PC-3 (cell line): ENCODE measurements around the gene NARS2. TPM values are rescaled to one million over a fixed set of nuclear protein-coding genes. Genes with fewer than 3 reads are reported as not detected.

Experiments
- ATAC-seq: fragments of 200-7000 bp; cut with Tn5 transposase; 2 replicates; pipeline ENCODE4 v1.9.1; 2020; ENCODE audit warnings: mild to moderate bottlenecking, moderate library complexity
- BruUV-seq: library from RNA; stranded (reverse); fragments of 400-500 nt; replicated peaks from 2 replicates; lab custom pipeline; 2021; lab: Mats Ljungman, UMichigan
- CTCF ChIA-PET: fragments of 300-600 bp; sonication (Branson Sonifier 250); formaldehyde crosslinking; loops from one replicate; lab custom pipeline; 2022; ENCODE audit warnings: antibody characterized with exemption; lab: Charles Lee
- POLR2A ChIA-PET: fragments of 300-600 bp; sonication (Branson Sonifier 250); formaldehyde crosslinking; loops from one replicate; lab custom pipeline; 2022; ENCODE audit warnings: antibody characterized with exemption; ENCODE audit not compliant: unreplicated experiment; lab: Charles Lee
- DNase-seq: peaks from one replicate; pipeline ENCODE4 v3.0.0-alpha.2; 2015
- H2AFZ ChIP-seq: fragments of 300-600 bp; sonication (generic); 2 replicates; pipeline ENCODE4 v1.6.0; 2016; ENCODE audit warnings: antibody characterized with exemption, low read length
- H3F3A ChIP-seq: fragments of 300-600 bp; sonication (generic); one replicate; pipeline ENCODE4 v1.6.0; 2017; ENCODE audit warnings: antibody characterized with exemption, low read length, control low read depth, mild to moderate bottlenecking; ENCODE audit not compliant: unreplicated experiment
- H3K27ac ChIP-seq: fragments of 300-600 bp; sonication (generic); 2 replicates; pipeline ENCODE4 v1.5.1; 2016; ENCODE audit warnings: mild to moderate bottlenecking, low read length
- H3K27me3 ChIP-seq: fragments of 300-600 bp; sonication (generic); 2 replicates; pipeline ENCODE4 v1.6.1; 2016; ENCODE audit warnings: low read length, mixed read lengths
- H3K36me3 ChIP-seq: fragments of 300-600 bp; sonication (generic); 2 replicates; pipeline ENCODE4 v1.6.1; 2016; ENCODE audit warnings: low read depth, mixed run types, low read length, mixed read lengths
- H3K4me1 ChIP-seq: fragments of 300-600 bp; sonication (generic); 2 replicates; pipeline ENCODE4 v1.5.1; 2016; ENCODE audit warnings: low read length; ENCODE audit not compliant: insufficient read depth
- H3K4me2 ChIP-seq: fragments of 300-600 bp; sonication (generic); 2 replicates; pipeline ENCODE4 v1.6.0; 2016; ENCODE audit warnings: low read length
- H3K4me3 ChIP-seq: fragments of 300-600 bp; sonication (generic); 2 replicates; pipeline ENCODE4 v1.5.1; 2016; ENCODE audit warnings: mild to moderate bottlenecking, low read length, mixed read lengths
- H3K79me2 ChIP-seq: fragments of 300-600 bp; sonication (generic); 2 replicates; pipeline ENCODE4 v1.6.1; 2017; ENCODE audit warnings: low read length, mixed read lengths
- H3K9ac ChIP-seq: fragments of 300-600 bp; sonication (generic); 2 replicates; pipeline ENCODE4 v1.6.0; 2016; ENCODE audit warnings: mild to moderate bottlenecking, low read length
- H3K9me2 ChIP-seq: fragments of 300-600 bp; sonication (generic); replicated peaks from 2 replicates; pipeline ENCODE4 v1.6.1; 2016; ENCODE audit warnings: mixed run types, low read length, mixed read lengths
- H3K9me3 ChIP-seq: fragments of 300-600 bp; sonication (generic); 2 replicates; pipeline ENCODE4 v1.6.1; 2016; ENCODE audit warnings: low read length, mixed read lengths
- H4K20me1 ChIP-seq: fragments of 300-600 bp; sonication (generic); 2 replicates; pipeline ENCODE4 v1.6.1; 2016; ENCODE audit warnings: low read length, mixed read lengths
- EZH2 ChIP-seq: fragments of 300-600 bp; sonication (generic); IDR thresholded peaks from one replicate; pipeline ENCODE4 v1.6.1; 2017; ENCODE audit warnings: antibody characterized with exemption, mild to moderate bottlenecking, low read length; ENCODE audit not compliant: unreplicated experiment
- EZH2phosphoT487 ChIP-seq: fragments of 300-600 bp; sonication (generic); IDR thresholded peaks from 2 replicates; pipeline ENCODE4 v1.6.1; 2018; ENCODE audit warnings: mild to moderate bottlenecking, antibody characterized with exemption, low read length, borderline replicate concordance
- intact Hi-C: fragments of 100-400 bp; cut with micrococcal nuclease; formaldehyde crosslinking; loops from 2 replicates; pipeline ENCODE4 v1.9.0; 2023
- total RNA-seq: library from RNA; depleted of rRNA; stranded (reverse); fragments of >200 nt; gene quantifications from 2 replicates; pipeline ENCODE4 v1.2.3, GENCODE V29; 2014
- TF ChIP-seq, protein P1 (sequence below): fragments of 300-600 bp; sonication (generic); conservative IDR thresholded peaks from 2 replicates; pipeline ENCODE4 v1.5.1; 2017; ENCODE audit warnings: antibody characterized with exemption, low read depth, mild to moderate bottlenecking, low read length

Gene NARS2
- total RNA-seq, 1 experiment from 2014 or later, result 33.5 TPM

DNA sequence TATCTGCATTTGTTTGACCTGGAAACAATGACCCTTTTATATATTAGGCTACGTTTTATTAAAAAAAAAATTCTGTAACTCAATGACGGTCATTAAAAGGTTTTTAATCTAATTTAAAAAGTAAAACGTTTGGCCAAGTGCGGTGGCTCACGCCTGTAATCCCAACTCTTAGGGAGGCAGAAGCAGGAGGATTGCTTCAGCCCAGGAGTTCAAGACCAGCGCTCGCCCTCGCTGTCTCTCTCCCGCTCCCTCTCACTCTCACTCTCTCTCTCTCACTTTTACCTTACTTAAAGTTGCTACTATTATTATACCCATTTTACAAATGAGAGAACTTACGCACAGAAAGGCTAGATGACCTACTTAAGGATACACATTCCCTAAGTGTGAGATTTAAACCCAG, 814 bp upstream of the NARS2 start:
- no peaks in the 10 kb centered on the region for H3K9me3 ChIP-seq
- no peak overlapping the region for H3K27ac ChIP-seq
- no peak for TF ChIP-seq EZH2
- TF ChIP-seq, protein P1, sequence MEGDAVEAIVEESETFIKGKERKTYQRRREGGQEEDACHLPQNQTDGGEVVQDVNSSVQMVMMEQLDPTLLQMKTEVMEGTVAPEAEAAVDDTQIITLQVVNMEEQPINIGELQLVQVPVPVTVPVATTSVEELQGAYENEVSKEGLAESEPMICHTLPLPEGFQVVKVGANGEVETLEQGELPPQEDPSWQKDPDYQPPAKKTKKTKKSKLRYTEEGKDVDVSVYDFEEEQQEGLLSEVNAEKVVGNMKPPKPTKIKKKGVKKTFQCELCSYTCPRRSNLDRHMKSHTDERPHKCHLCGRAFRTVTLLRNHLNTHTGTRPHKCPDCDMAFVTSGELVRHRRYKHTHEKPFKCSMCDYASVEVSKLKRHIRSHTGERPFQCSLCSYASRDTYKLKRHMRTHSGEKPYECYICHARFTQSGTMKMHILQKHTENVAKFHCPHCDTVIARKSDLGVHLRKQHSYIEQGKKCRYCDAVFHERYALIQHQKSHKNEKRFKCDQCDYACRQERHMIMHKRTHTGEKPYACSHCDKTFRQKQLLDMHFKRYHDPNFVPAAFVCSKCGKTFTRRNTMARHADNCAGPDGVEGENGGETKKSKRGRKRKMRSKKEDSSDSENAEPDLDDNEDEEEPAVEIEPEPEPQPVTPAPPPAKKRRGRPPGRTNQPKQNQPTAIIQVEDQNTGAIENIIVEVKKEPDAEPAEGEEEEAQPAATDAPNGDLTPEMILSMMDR, result no peak
- TF ChIP-seq EZH2phosphoT487, result no peak
- peaks cover 21% of the 10 kb centered on the region for H3K4me1 ChIP-seq
- H3K4me2 ChIP-seq, result peak overlapping the region; percentile 87
- H3K36me3 ChIP-seq, result peaks cover 10% of the 10 kb centered on the region; the same call in 1 of the 2 replicates
- H2AFZ ChIP-seq, result peak overlapping the region; percentile 99
- CTCF ChIA-PET, result interaction anchor here (1.4 to 1.5 kb wide), 2 partner anchors 11 to 525 kb away, joined by 5 to 8 read pairs; no protein-coding TSS in a partner anchor
- H3K9me2 ChIP-seq, result no peaks in the 10 kb centered on the region
- no peaks in the 10 kb centered on the region for H3K27me3 ChIP-seq
- POLR2A ChIA-PET, result no interaction called here
- DNase-seq (no peak), ATAC-seq (no peak)
- peak overlapping the region; percentile 93; the same call in 1 of the 2 replicates for H3K9ac ChIP-seq
- H4K20me1 ChIP-seq, result no peaks in the 10 kb centered on the region
- no peaks in the 10 kb centered on the region for H3F3A ChIP-seq
- H3K79me2 ChIP-seq, result peaks cover 33% of the 10 kb centered on the region
- intact Hi-C loops, result no loop called here
- peak overlapping the region; percentile 92 for H3K4me3 ChIP-seq
- BruUV-seq, result no TSS peak

DNA sequence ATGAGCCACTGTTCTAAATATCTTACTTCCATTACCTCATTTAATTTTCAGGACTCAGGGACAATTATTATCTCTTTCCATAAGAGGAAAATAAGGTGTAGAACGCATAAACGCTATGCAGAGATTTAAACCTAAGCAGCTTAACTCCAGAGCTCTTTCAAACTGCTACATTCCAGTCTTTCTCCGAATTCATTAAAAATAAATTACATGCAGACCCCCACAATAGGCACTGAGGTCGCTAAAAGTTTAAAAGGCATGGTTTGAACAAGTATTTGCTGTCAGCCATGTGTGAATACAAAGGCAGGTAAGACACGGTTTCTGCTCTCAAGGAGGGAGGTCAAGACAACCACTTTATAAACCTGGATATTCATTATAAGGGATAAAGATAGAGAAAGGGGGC, 983 bp downstream of the NARS2 start:
- peak overlapping the region; percentile 99 for H2AFZ ChIP-seq
- H3K27ac ChIP-seq, result no peak overlapping the region
- peak overlapping the region; percentile 93 for H3K9ac ChIP-seq
- ATAC-seq (no peak; the same call in 1 of the 2 replicates), DNase-seq (no peak)
- H3K4me2 ChIP-seq, result peak overlapping the region; percentile 87
- no TSS peak for BruUV-seq
- H3F3A ChIP-seq, result no peaks in the 10 kb centered on the region
- H3K36me3 ChIP-seq, result peaks cover 16% of the 10 kb centered on the region; the same call in 1 of the 2 replicates
- H4K20me1 ChIP-seq, result no peaks in the 10 kb centered on the region
- POLR2A ChIA-PET, result interaction anchor here (0.5 kb wide), 1 partner anchor 139 kb away, joined by 18 read pairs; no protein-coding TSS in a partner anchor
- H3K9me2 ChIP-seq, result no peaks in the 10 kb centered on the region
- no peaks in the 10 kb centered on the region for H3K9me3 ChIP-seq
- CTCF ChIA-PET, result no interaction called here
- intact Hi-C loops, result no loop called here
- H3K4me1 ChIP-seq, result peaks cover 22% of the 10 kb centered on the region
- H3K4me3 ChIP-seq, result peak overlapping the region; percentile 92
- TF ChIP-seq EZH2phosphoT487 (no peak), EZH2 (no peak)
- TF ChIP-seq, protein P1, result no peak
- peaks cover 33% of the 10 kb centered on the region for H3K79me2 ChIP-seq
- H3K27me3 ChIP-seq, result no peaks in the 10 kb centered on the region

DNA sequence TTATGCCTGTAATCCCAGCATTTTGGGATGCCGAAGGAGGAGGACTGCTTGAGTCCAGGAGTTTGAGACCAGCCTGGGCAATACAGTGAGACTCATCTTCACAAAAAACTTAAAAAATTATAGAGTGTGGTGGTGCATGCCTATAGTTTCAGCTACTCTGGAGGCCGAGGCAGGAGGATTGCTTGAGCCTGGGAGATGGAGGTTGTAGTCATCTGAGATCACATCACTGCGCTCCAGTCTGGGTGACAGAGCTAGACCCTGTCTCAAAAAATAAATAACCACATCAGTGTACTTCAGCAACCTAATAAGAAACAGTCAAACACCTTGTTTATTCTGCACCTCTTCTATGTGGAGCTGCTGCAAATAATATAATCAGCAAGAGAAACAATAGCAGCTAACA, 1.4 kb downstream of the NARS2 start:
- peak overlapping the region; percentile 93 for H3K9ac ChIP-seq
- POLR2A ChIA-PET, result no interaction called here

More for the DNA sequence above, 1.4 kb downstream of the NARS2 start:
- ATAC-seq (no peak), DNase-seq (no peak)
- Histone ChIP-seq H3K36me3 (peaks cover 20% of the 10 kb centered on the region; the same call in 1 of the 2 replicates), H3F3A (no peaks in the 10 kb centered on the region), H3K27me3 (no peaks in the 10 kb centered on the region), H4K20me1 (no peaks in the 10 kb centered on the region), H3K9me3 (no peaks in the 10 kb centered on the region), H2AFZ (peak overlapping the region; percentile 99; the same call in 1 of the 2 replicates), H3K4me1 (peaks cover 26% of the 10 kb centered on the region), H3K27ac (no peak overlapping the region), H3K9me2 (no peaks in the 10 kb centered on the region), H3K4me2 (peak overlapping the region; percentile 87), H3K79me2 (peaks cover 33% of the 10 kb centered on the region), H3K4me3 (peak overlapping the region; percentile 92)
- intact Hi-C loops, result no loop called here
- CTCF ChIA-PET, result no interaction called here
- TF ChIP-seq, protein P1, result no peak
- no peak for TF ChIP-seq EZH2phosphoT487
- TF ChIP-seq EZH2, result no peak
- no TSS peak for BruUV-seq
